SK-N-SH treated with all-trans-retinoic acid at 6 μM for 48 hours (cell line): ENCODE data around the gene LAGE3.

ENCODE experiments used
- ARNTL ChIP-seq: fragments of 450-650 bp; formaldehyde crosslinking; IDR thresholded peaks from 2 replicates; pipeline ENCODE4 v1.5.0; 2020; ENCODE audit warnings: low read depth, mild to moderate bottlenecking, moderate library complexity, borderline replicate concordance
- BACH2 ChIP-seq: fragments of 250-450 bp; sonication (Bioruptor Pico); IDR thresholded peaks from 2 replicates; pipeline ENCODE4 v1.9.0; 2021; ENCODE audit warnings: mild to moderate bottlenecking, borderline replicate concordance
- CSDC2 ChIP-seq: fragments of 250-450 bp; sonication (Bioruptor Pico); IDR thresholded peaks from 2 replicates; pipeline ENCODE4 v1.5.0; 2020; ENCODE audit warnings: mild to moderate bottlenecking, moderate library complexity
- PATZ1 ChIP-seq: fragments of 250-450 bp; sonication (Bioruptor Pico); IDR thresholded peaks from 2 replicates; pipeline ENCODE4 v1.8.0; 2020; ENCODE audit warnings: mild to moderate bottlenecking, moderate library complexity, borderline replicate concordance
- POU6F1 ChIP-seq: fragments of 250-450 bp; sonication (Bioruptor Pico); IDR thresholded peaks from 2 replicates; pipeline ENCODE4 v1.8.0; 2021; ENCODE audit warnings: low read depth, mild to moderate bottlenecking, moderate library complexity, borderline replicate concordance
- SNAI2 ChIP-seq: fragments of 250-450 bp; sonication (Bioruptor Pico); IDR thresholded peaks from 2 replicates; pipeline ENCODE4 v1.5.0; 2020; ENCODE audit warnings: mild to moderate bottlenecking, moderate library complexity
- TOX ChIP-seq: fragments of 250-450 bp; sonication (Bioruptor Pico); IDR thresholded peaks from 2 replicates; pipeline ENCODE4 v1.8.0; 2021; ENCODE audit warnings: mild to moderate bottlenecking, moderate library complexity, borderline replicate concordance
- ZC3H10 ChIP-seq: fragments of 250-450 bp; sonication (Bioruptor Pico); IDR thresholded peaks from 2 replicates; pipeline ENCODE4 v1.5.1; 2021; ENCODE audit warnings: mild to moderate bottlenecking, moderate library complexity
- ZFP30 ChIP-seq: fragments of 450-650 bp; formaldehyde crosslinking; IDR thresholded peaks from 2 replicates; pipeline ENCODE4 v1.5.0; 2022; ENCODE audit warnings: mild to moderate bottlenecking, moderate library complexity
- TF ChIP-seq, protein P1 (sequence below): fragments of 250-450 bp; sonication (Bioruptor Pico); IDR thresholded peaks from 2 replicates; pipeline ENCODE4 v1.5.1; 2021; ENCODE audit warnings: mild to moderate bottlenecking, moderate library complexity
- TF ChIP-seq, protein P2 (sequence below): fragments of 250-450 bp; sonication (Bioruptor Pico); IDR thresholded peaks from 2 replicates; pipeline ENCODE4 v1.5.1; 2020; ENCODE audit warnings: low read depth, mild to moderate bottlenecking, moderate library complexity

GRCh38 chrX:154485150-154486051 is 6.3 kb upstream of the LAGE3 start:
- TF ChIP-seq PATZ1 (CRISPR knock-in tag) (no peak), ARNTL (CRISPR knock-in tag) (no peak), TOX (CRISPR knock-in tag) (no peak), SNAI2 (CRISPR knock-in tag) (no peak), CSDC2 (CRISPR knock-in tag) (no peak), POU6F1 (CRISPR knock-in tag) (no peak), ZC3H10 (CRISPR knock-in tag) (no peak), ZFP30 (CRISPR knock-in tag) (no peak), BACH2 (CRISPR knock-in tag) (no peak)
- TF ChIP-seq, protein P1, sequence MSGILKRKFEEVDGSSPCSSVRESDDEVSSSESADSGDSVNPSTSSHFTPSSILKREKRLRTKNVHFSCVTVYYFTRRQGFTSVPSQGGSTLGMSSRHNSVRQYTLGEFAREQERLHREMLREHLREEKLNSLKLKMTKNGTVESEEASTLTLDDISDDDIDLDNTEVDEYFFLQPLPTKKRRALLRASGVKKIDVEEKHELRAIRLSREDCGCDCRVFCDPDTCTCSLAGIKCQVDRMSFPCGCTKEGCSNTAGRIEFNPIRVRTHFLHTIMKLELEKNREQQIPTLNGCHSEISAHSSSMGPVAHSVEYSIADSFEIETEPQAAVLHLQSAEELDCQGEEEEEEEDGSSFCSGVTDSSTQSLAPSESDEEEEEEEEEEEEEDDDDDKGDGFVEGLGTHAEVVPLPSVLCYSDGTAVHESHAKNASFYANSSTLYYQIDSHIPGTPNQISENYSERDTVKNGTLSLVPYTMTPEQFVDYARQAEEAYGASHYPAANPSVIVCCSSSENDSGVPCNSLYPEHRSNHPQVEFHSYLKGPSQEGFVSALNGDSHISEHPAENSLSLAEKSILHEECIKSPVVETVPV (CRISPR knock-in tag) = no peak
- TF ChIP-seq, protein P2, sequence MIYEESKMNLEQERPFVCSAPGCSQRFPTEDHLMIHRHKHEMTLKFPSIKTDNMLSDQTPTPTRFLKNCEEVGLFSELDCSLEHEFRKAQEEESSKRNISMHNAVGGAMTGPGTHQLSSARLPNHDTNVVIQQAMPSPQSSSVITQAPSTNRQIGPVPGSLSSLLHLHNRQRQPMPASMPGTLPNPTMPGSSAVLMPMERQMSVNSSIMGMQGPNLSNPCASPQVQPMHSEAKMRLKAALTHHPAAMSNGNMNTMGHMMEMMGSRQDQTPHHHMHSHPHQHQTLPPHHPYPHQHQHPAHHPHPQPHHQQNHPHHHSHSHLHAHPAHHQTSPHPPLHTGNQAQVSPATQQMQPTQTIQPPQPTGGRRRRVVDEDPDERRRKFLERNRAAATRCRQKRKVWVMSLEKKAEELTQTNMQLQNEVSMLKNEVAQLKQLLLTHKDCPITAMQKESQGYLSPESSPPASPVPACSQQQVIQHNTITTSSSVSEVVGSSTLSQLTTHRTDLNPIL (CRISPR knock-in tag) = no peak
